Tibial artery (tissue), 4 donors: ENCODE measurements around the gene BCAR3.
A peak's percentile ranks its signal among the peaks of the same experiment; 100 is the strongest.

Source experiments
- DNase-seq, 2 donors: peaks; one replicate each; pipeline ENCODE4 v3.0.0-alpha.2; 2019
- H3K27ac ChIP-seq, 2 donors: fragments of 200-600 bp; sonication (generic) in 1 of 2; 1 replicate in 1 of 2; 2 replicates in 1 of 2; pipeline ENCODE4 v1.5.1; 2018 to 2019; ENCODE audit warnings: mild to moderate bottlenecking in 1 of 2
- H3K27me3 ChIP-seq, 2 donors: fragments of 200-600 bp; sonication (generic) in 1 of 2; one replicate each; pipeline versions ENCODE4 v1.5.1 to v1.6.0; 2016 to 2019
- H3K36me3 ChIP-seq, 3 donors: fragments of 200-600 bp; sonication (generic) in 2 of 3; one replicate each; pipeline ENCODE4 v1.5.1; 2016 to 2019; ENCODE audit warnings: mild to moderate bottlenecking in 2 of 3
- H3K4me1 ChIP-seq, 4 donors: fragments of 200-600 bp; sonication (generic) in 2 of 4; 1 replicate in 3 of 4; 2 replicates in 1 of 4; pipeline ENCODE4 v1.5.1; 2016 to 2019
- H3K4me3 ChIP-seq, 2 donors: fragments of 200-600 bp; sonication (generic) in 1 of 2; 1 replicate in 1 of 2; 2 replicates in 1 of 2; pipeline ENCODE4 v1.5.1; 2018 to 2019; ENCODE audit warnings: mild to moderate bottlenecking in 2 of 2
- H3K9me3 ChIP-seq, 3 donors: fragments of 200-600 bp; sonication (generic) in 1 of 3; one replicate each; pipeline ENCODE4 v1.5.1; 2016 to 2019
- CTCF ChIP-seq, 2 experiments: fragments of 200-600 bp in 1 of 2; fragments of 450-650 bp in 1 of 2; IDR thresholded peaks; one replicate each; pipeline ENCODE4 v1.5.1; 2017 to 2019; ENCODE audit warnings: antibody characterized with exemption in 2 of 2, mild to moderate bottlenecking in 1 of 2, moderate library complexity in 1 of 2
- intact Hi-C: fragments of 100-400 bp; cut with DNase I; formaldehyde crosslinking; loops from one replicate; pipeline ENCODE4 v1.15.0; 2023; ENCODE audit warnings: low total_unique reads

The BCAR3 gene

GRCh38 chr1:93686504-93687250 lies 5.0 kb upstream of the BCAR3 start:
- intact Hi-C loops: no loop called here
- no peak overlapping the region for H3K4me3 ChIP-seq
- H3K9me3 ChIP-seq: no peaks in the 10 kb centered on the region
- H3K27me3 ChIP-seq: no peaks in the 10 kb centered on the region
- no peak overlapping the region for H3K27ac ChIP-seq
- TF ChIP-seq CTCF (IDR thresholded peaks at IDR 0.05): no peak
- no peak for DNase-seq
- no peaks in the 10 kb centered on the region for H3K36me3 ChIP-seq
- H3K4me1 ChIP-seq: peaks cover 0 to 13% (median 5%) of the 10 kb centered on the region in 4 donors

- Histone ChIP-seq H3K9me3 (no peaks in the 10 kb centered on the region), H3K27me3 (no peaks in the 10 kb centered on the region), H3K36me3 (no peaks in the 10 kb centered on the region), H3K27ac (no peak overlapping the region), H3K4me1 (peaks cover 0 to 7% (median 0%) of the 10 kb centered on the region in 4 donors), H3K4me3 (no peak overlapping the region)
- intact Hi-C loops: no loop called here
- no peak for DNase-seq
- TF ChIP-seq CTCF (IDR thresholded peaks at IDR 0.05): no peak
These were observed 4.3 kb upstream of the BCAR3 start for GRCh38 chr1:93685918-93686317.

- TF ChIP-seq CTCF (IDR thresholded peaks at IDR 0.05): no peak
- Histone ChIP-seq H3K4me1 (peaks cover 0 to 15% (median 10%) of the 10 kb centered on the region in 4 donors), H3K9me3 (no peaks in the 10 kb centered on the region), H3K27ac (no peak overlapping the region), H3K4me3 (no peak overlapping the region), H3K27me3 (no peaks in the 10 kb centered on the region), H3K36me3 (no peaks in the 10 kb centered on the region)
- intact Hi-C loops: no loop called here
- DNase-seq: no peak
These were observed 1.6 kb upstream of the BCAR3 start for GRCh38 chr1:93683234-93683633.

- TF ChIP-seq CTCF (IDR thresholded peaks at IDR 0.05): no peak
- peak overlapping the region; percentile 75 to 77 for H3K4me3 ChIP-seq
- no peak for DNase-seq
- no peaks in the 10 kb centered on the region for H3K36me3 ChIP-seq
- H3K9me3 ChIP-seq: no peaks in the 10 kb centered on the region
- H3K27me3 ChIP-seq: no peaks in the 10 kb centered on the region
- intact Hi-C loops: no loop called here
- peaks cover 0 to 15% (median 10%) of the 10 kb centered on the region in 4 donors for H3K4me1 ChIP-seq
- peak overlapping the region; percentile 87 to 88 for H3K27ac ChIP-seq
These were observed 364 bp upstream of the BCAR3 start for GRCh38 chr1:93681989-93682412.

- peaks cover 0 to 24% (median 14%) of the 10 kb centered on the region in 4 donors for H3K4me1 ChIP-seq
- no peaks in the 10 kb centered on the region for H3K27me3 ChIP-seq
- peak overlapping the region; percentile 75 to 77 for H3K4me3 ChIP-seq
- H3K27ac ChIP-seq: peak overlapping the region; percentile 87 to 88
- TF ChIP-seq CTCF (IDR thresholded peaks at IDR 0.05): peak; percentile 64 to 65
- peak; percentile 90 to 91 for DNase-seq
- H3K36me3 ChIP-seq: no peaks in the 10 kb centered on the region
- intact Hi-C loops: no loop called here
- H3K9me3 ChIP-seq: no peaks in the 10 kb centered on the region
These were observed 1.1 kb downstream of the BCAR3 start for GRCh38 chr1:93680420-93681100.
